Measurements from ENCODE around the gene IFITM5.
A peak's percentile ranks its signal among the peaks of the same experiment; 100 is the strongest.
"Not testable (repeated sequence)": the region's sequence is repeated elsewhere in the genome, so short reads cannot be mapped to it uniquely, and the experiment has no call there.

Gene IFITM5

GRCh38 chr11:312092-312816, 12.9 kb upstream of the IFITM5 start:
- TF ChIP-seq, protein P1, sequence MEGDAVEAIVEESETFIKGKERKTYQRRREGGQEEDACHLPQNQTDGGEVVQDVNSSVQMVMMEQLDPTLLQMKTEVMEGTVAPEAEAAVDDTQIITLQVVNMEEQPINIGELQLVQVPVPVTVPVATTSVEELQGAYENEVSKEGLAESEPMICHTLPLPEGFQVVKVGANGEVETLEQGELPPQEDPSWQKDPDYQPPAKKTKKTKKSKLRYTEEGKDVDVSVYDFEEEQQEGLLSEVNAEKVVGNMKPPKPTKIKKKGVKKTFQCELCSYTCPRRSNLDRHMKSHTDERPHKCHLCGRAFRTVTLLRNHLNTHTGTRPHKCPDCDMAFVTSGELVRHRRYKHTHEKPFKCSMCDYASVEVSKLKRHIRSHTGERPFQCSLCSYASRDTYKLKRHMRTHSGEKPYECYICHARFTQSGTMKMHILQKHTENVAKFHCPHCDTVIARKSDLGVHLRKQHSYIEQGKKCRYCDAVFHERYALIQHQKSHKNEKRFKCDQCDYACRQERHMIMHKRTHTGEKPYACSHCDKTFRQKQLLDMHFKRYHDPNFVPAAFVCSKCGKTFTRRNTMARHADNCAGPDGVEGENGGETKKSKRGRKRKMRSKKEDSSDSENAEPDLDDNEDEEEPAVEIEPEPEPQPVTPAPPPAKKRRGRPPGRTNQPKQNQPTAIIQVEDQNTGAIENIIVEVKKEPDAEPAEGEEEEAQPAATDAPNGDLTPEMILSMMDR (IDR thresholded peaks at IDR 0.05): no peak

DNA sequence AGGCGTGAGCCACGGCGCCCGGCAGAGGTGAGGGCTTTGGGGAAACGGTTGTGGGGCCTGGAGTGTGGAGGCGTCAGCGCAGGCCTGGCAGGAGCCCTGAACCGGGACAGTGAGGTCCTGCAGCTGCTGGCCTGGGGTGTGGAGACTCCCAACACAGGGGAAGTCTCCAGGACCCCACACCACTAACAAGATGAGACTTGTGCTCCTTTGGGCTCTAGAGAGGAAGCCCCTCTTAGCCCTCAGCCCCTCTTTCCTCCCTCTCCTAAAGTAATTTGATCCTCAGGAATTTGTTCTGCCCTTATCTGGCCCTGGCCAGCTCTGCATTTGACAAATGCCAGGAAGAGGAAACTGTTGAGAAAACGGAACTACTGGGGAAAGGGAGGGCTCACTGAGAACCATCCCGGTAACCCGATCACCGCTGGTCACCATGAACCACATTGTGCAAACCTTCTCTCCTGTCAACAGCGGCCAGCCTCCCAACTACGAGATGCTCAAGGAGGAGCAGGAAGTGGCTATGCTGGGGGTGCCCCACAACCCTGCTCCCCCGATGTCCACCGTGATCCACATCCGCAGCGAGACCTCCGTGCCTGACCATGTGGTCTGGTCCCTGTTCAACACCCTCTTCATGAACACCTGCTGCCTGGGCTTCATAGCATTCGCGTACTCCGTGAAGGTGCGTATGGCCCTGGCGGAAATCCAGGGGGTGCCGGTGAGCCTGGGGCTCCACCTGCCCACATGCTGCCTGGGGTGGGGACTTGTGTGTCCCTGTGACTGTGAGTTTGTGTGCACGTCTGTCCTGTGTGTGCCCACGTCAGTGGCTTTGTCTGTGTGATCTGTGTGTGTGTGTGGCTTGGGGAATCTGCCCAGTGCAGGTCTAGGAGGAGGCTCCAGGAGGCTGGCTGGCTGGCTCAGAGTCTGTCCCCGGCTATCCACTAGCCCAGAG, 8.7 kb upstream of the IFITM5 start, which contains the start of gene IFITM2:
TSS of gene IFITM2 (plus strand) at position 51 of the 943 bp plus-strand sequence. CDS start at position 428, 377 bp downstream.
- TF ChIP-seq, protein P1 (IDR thresholded peaks at IDR 0.05): not testable (repeated sequence)

- TF ChIP-seq, protein P1 (IDR thresholded peaks at IDR 0.05): no peak
Observed at GRCh38 chr11:306645-307371, 7.5 kb upstream of the IFITM5 start.

DNA sequence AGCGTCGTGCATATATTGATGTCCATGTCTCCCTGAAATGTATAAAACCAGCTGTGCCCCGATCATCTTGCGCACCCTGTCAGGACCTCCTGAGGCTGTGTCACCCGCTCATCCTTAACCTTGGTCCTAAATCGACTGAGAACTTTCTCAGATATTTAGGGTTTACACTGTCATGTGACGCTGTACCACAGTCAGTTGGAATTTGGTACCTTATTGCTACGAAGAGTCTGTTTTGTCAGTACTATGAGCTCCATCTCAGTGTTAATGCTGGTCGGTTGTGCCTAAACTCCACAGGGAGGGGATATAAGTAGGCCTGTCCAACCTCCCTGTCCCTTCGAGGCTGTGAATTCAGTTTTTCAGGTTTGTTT, 6.5 kb upstream of the IFITM5 start:
- TF ChIP-seq, protein P1 (IDR thresholded peaks at IDR 0.05): no peak

GRCh38 chr11:304915-305843, 5.9 kb upstream of the IFITM5 start:
- TF ChIP-seq, protein P1 (IDR thresholded peaks at IDR 0.05): peak; percentile 60

DNA sequence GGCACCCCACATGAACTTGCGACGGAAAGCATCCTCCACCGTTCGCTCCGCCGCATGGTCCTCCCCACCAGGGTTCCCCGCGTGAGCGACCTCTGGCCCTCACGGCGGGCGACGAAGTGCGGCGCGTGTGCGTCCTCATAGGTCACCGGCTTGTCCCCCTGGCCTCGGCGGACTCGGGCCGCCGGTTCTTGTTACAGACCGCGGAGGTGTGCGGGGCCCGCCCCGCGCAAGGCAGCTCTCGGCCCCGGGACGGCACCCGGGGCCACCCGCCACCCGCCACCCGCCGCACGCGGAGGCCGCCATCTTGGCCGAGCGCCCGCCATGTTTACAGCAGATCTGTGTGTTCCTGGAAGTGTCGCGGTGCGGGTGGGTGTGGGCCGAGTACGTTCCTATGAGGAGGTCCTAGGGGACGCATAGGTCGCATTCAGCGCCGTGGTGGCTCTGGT, 4.8 kb upstream of the IFITM5 start:
- TF ChIP-seq, protein P1 (IDR thresholded peaks at IDR 0.05): no peak

Data from LNCAP (cell line).